DMS53 (cell line): ENCODE results near the gene PEX10.

Experiments used
- DNase-seq: peaks from one replicate; lab custom pipeline; 2025; lab: John Stamatoyannopoulos, UW

The PEX10 gene

GRCh38 chr1:2425892-2426291 lies 13.5 kb upstream of the PEX10 start:
- no peak for DNase-seq

- DNase-seq: no peak
These were observed 10.2 kb upstream of the PEX10 start for GRCh38 chr1:2422523-2422922.

GRCh38 chr1:2419416-2419815 lies 7.1 kb upstream of the PEX10 start:
- no peak for DNase-seq

- DNase-seq: no peak
These were observed 6.5 kb upstream of the PEX10 start for GRCh38 chr1:2418791-2419320.

- no peak for DNase-seq
These were observed 5.5 kb upstream of the PEX10 start for GRCh38 chr1:2417833-2418225.

- DNase-seq: no peak
These were observed 4.9 kb upstream of the PEX10 start for GRCh38 chr1:2417083-2417832.

GRCh38 chr1:2416403-2416802 lies 4.0 kb upstream of the PEX10 start:
- DNase-seq: peak; percentile 73

- peak; percentile 90 for DNase-seq
These were observed 3.4 kb upstream of the PEX10 start for GRCh38 chr1:2415801-2416208.

- DNase-seq: peak; percentile 51
These were observed 3.0 kb upstream of the PEX10 start for GRCh38 chr1:2415337-2415736.

- peak; percentile 79 for DNase-seq
These were observed 2.1 kb upstream of the PEX10 start for GRCh38 chr1:2414297-2414958.

GRCh38 chr1:2413495-2414296 lies 1.3 kb upstream of the PEX10 start:
- DNase-seq: peak; percentile 69

- peak; percentile 89 for DNase-seq
These were observed 570 bp upstream of the PEX10 start for GRCh38 chr1:2412773-2413494.

GRCh38 chr1:2411801-2412394 lies 466 bp downstream of the PEX10 start:
- DNase-seq: peak; percentile 79

GRCh38 chr1:2409745-2410144 lies 2.6 kb downstream of the PEX10 start:
- DNase-seq: no peak

GRCh38 chr1:2408859-2409276 lies 3.5 kb downstream of the PEX10 start:
- no peak for DNase-seq

- no peak for DNase-seq
These were observed 3.9 kb downstream of the PEX10 start for GRCh38 chr1:2408456-2408855.

- DNase-seq: no peak
These were observed 4.4 kb downstream of the PEX10 start for GRCh38 chr1:2407991-2408275.

- no peak for DNase-seq
These were observed 5.0 kb downstream of the PEX10 start for GRCh38 chr1:2407166-2407990.

GRCh38 chr1:2406451-2407041 lies 5.8 kb downstream of the PEX10 start:
- no peak for DNase-seq

- no peak for DNase-seq
These were observed 6.6 kb downstream of the PEX10 start for GRCh38 chr1:2405588-2406295.
